Measurements from ENCODE around the gene TSPAN1. TPM values are rescaled to one million over a fixed set of nuclear protein-coding genes. Genes with fewer than 3 reads are reported as not detected.
"Not testable (repeated sequence)": the region's sequence is repeated elsewhere in the genome, so short reads cannot be mapped to it uniquely, and the experiment has no call there.

The TSPAN1 gene
- total RNA-seq, 4 donors from 2014 or later: 4.1 to 62.8 (median 29.1) TPM

GRCh38 chr1:46224966-46225365 is 50.1 kb downstream of the TSPAN1 start:
- no peaks in the 10 kb centered on the region for H3K9me3 ChIP-seq
- no peak overlapping the region for H3K4me3 ChIP-seq
- no peak overlapping the region for H3K27ac ChIP-seq
- DNase-seq: no peak
- no peaks in the 10 kb centered on the region for H3K27me3 ChIP-seq
- TF ChIP-seq POLR2A (IDR thresholded peaks at IDR 0.05) (no peak), CTCF (IDR thresholded peaks at IDR 0.05) (no peak)
- H3K4me1 ChIP-seq: no peaks in the 10 kb centered on the region
- H3K36me3 ChIP-seq: no peaks in the 10 kb centered on the region
- intact Hi-C loops (cut with DNase I; ENCODE audit: low total_unique reads): no loop called here

DNA sequence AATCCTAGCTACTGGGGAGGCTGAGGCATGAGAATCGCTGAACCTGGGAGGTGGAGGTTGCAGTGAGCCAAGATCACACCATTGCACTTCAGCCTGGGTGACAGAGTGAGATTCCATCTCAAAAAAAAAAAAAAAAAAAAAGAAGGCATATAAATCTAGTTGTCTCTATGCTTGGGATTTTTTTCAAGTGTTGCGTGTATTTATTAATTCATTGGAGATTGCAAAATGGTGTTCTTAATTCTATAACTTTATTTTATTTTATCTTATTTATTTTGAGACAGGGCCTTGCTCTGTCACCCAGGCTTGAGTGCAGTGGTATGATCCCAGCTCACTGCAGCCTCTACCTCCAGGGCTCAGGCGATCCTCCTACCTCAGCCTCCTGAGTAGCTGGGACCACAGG is 56.3 kb downstream of the TSPAN1 start:
- DNase-seq; H3K36me3 ChIP-seq; H3K9me3 ChIP-seq; H3K4me3 ChIP-seq; H3K27me3 ChIP-seq; intact Hi-C loops (cut with DNase I; ENCODE audit: low total_unique reads); H3K27ac ChIP-seq; H3K4me1 ChIP-seq: not testable (repeated sequence)

Small RNAs within 50 kb of the gene (small RNA-seq; reads per million reads assigned to genes)
- gene AL672043.1: not detected

Other genes with a start within 250 kb of the TSPAN1 start
- gene PIK3R3, start 42.5 kb upstream of the TSPAN1 start, total RNA-seq: 10 to 100 TPM; 23.5 to 83.7 (median 38.3) TPM
- not detected for gene P3R3URF, start 1.4 kb downstream of the TSPAN1 start, total RNA-seq
- gene POMGNT1, start 23.3 kb downstream of the TSPAN1 start, total RNA-seq: 10 to 100 TPM in 3 of 4 donors, 1 to 10 TPM in 1; 5.6 to 67.2 (median 31.8) TPM
- gene LURAP1, start 28.2 kb downstream of the TSPAN1 start, total RNA-seq: 10 to 100 TPM in 1 of 4 donors, 1 to 10 TPM in 3; 4.1 to 19.8 (median 5.9) TPM
- gene RAD54L, start 72.7 kb downstream of the TSPAN1 start, total RNA-seq: 1 to 10 TPM in 2 of 4 donors, not detected in 2; 1.2 to 7.3 TPM
- gene LRRC41, start 128.5 kb downstream of the TSPAN1 start, total RNA-seq: 10 to 100 TPM; 26.8 to 87.2 (median 60.3) TPM
- gene UQCRH, start 128.6 kb downstream of the TSPAN1 start, total RNA-seq: 100 to 1,000 TPM; 111 to 354 (median 296) TPM
- gene NSUN4, start 165.7 kb downstream of the TSPAN1 start, total RNA-seq: 10 to 100 TPM in 3 of 4 donors, 1 to 10 TPM in 1; 1.0 to 42.4 (median 23.2) TPM
- 10 to 100 TPM; 10.6 to 40.2 (median 15.8) TPM for gene FAAH, start 219.2 kb downstream of the TSPAN1 start, total RNA-seq

All from uterus (tissue), 4 donors.